Subcutaneous abdominal adipose tissue (tissue), 5 donors: ENCODE data around the gene PLEKHG4.
A peak's percentile ranks its signal among the peaks of the same experiment; 100 is the strongest.

Experiments used
- H3K27ac ChIP-seq: one replicate; pipeline ENCODE4 v1.7.0; 2013; ENCODE audit warnings: low read depth, mild to moderate bottlenecking, inconsistent platforms, low read length, moderate library complexity
- H3K27me3 ChIP-seq, 5 donors: one replicate each; pipeline ENCODE4 v1.7.0; 2013; ENCODE audit warnings: low read length in 5 of 5, inconsistent platforms in 1 of 5; ENCODE audit not compliant: control insufficient read depth in 5 of 5, insufficient read depth in 4 of 5
- H3K36me3 ChIP-seq, 5 donors: one replicate each; pipeline ENCODE4 v1.7.0; 2013; ENCODE audit warnings: low read length in 5 of 5; ENCODE audit not compliant: control insufficient read depth in 5 of 5, insufficient read depth in 5 of 5
- H3K4me1 ChIP-seq, 5 donors: one replicate each; pipeline ENCODE4 v1.7.0; 2013; ENCODE audit warnings: low read length in 5 of 5, mild to moderate bottlenecking in 3 of 5, moderate library complexity in 1 of 5; ENCODE audit not compliant: control insufficient read depth in 5 of 5, insufficient read depth in 5 of 5
- H3K4me3 ChIP-seq, 5 donors: one replicate each; pipeline ENCODE4 v1.7.0; 2013; ENCODE audit warnings: low read length in 5 of 5, low read depth in 1 of 5
- H3K9ac ChIP-seq, 5 donors: one replicate each; pipeline ENCODE4 v1.7.0; 2013; ENCODE audit warnings: low read length in 5 of 5, mild to moderate bottlenecking in 4 of 5, moderate library complexity in 3 of 5
- H3K9me3 ChIP-seq, 5 donors: one replicate each; pipeline ENCODE4 v1.7.0; 2013; ENCODE audit warnings: low read length in 5 of 5; ENCODE audit not compliant: control insufficient read depth in 5 of 5
- donor health status: healthy.
- donor health status: healthy.
- donor health status: healthy.
- donor health status: healthy.
- donor health status: healthy.

The PLEKHG4 gene

DNA sequence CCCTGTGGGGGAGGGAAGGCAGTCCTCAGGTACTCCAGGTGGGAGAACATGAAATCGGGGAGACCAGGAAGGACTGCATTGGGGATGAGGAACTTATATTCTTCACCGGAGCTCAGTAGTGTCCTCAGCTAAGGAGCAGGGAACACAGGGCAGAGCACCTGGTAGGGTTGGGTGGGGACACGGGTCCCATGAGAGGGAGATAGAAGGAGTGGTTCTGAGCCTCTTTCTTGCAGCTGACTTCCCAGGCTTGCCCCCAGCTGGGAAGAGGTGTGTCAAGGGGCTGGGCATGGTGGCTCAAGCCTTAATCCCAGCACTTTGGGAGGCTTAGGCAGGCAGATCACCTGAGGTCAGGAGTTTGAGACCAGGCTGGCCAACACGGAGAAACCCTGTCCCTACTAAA, 34.1 kb upstream of the PLEKHG4 start:
- Histone ChIP-seq H3K27me3 (peaks cover 0 to 8% (median 0%) of the 10 kb centered on the region in 5 donors), H3K4me3 (peak overlapping the region; percentile 79 to 91 (median 85)), H3K27ac (peak overlapping the region; percentile 97), H3K9ac (peak overlapping the region in 4 of 5 donors; percentile 48 to 83 (median 50)), H3K36me3 (peaks cover 0 to 2% (median 0%) of the 10 kb centered on the region in 5 donors), H3K9me3 (no peaks in the 10 kb centered on the region), H3K4me1 (peaks cover 37 to 89% (median 86%) of the 10 kb centered on the region in 5 donors)

GRCh38 chr16:67245674-67246080, 33.7 kb upstream of the PLEKHG4 start:
- peak overlapping the region; percentile 97 for H3K27ac ChIP-seq
- peak overlapping the region; percentile 79 to 91 (median 85) for H3K4me3 ChIP-seq
- peak overlapping the region; percentile 26 to 83 (median 81) for H3K9ac ChIP-seq

DNA sequence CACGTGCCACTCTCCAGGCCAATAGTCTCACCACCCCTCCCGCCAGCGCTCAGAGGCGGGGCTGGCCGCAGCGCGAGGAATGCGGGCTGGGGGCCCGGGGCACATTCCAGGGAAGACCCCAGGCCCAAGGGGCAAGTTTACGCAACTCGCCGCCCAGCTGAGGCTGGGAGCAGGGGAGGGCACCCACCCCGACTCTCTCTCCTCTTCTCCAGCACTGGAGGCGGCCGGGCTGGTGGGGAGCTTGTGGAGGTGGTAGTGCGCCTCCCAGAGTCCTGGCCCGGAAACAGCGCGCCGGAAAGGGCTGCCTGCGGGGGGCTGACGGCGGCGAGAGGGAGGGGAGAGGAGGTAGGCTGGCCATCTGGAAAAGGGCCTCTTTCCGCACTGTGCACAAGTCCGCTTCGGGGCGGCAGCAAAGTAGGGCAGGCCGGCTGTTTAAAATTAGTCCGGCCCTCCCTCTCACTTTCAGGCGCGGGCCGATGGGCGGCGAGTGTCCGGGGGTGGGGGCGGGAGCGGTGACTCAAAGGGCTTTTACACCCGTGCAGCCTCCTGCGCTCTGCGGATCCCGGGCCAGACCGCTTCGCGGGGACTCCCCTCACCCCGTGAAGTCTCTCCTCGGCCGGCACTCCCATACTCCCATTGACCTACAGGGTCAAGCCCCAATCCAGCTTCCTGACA, 33.1 kb upstream of the PLEKHG4 start:
- Histone ChIP-seq H3K9ac (peak overlapping the region; percentile 48 to 83 (median 81)), H3K9me3 (no peaks in the 10 kb centered on the region), H3K36me3 (no peaks in the 10 kb centered on the region), H3K27me3 (peaks cover 0 to 8% (median 0%) of the 10 kb centered on the region in 5 donors), H3K4me3 (peak overlapping the region; percentile 79 to 91 (median 85)), H3K4me1 (peaks cover 30 to 79% (median 77%) of the 10 kb centered on the region in 5 donors), H3K27ac (peak overlapping the region; percentile 97)

More at GRCh38 chr16:67245674-67246080, 33.7 kb upstream of the PLEKHG4 start:
- Histone ChIP-seq H3K9me3 (no peaks in the 10 kb centered on the region), H3K36me3 (peaks cover 0 to 1% (median 0%) of the 10 kb centered on the region in 5 donors), H3K27me3 (peaks cover 0 to 8% (median 0%) of the 10 kb centered on the region in 5 donors), H3K4me1 (peaks cover 33 to 84% (median 81%) of the 10 kb centered on the region in 5 donors)

DNA sequence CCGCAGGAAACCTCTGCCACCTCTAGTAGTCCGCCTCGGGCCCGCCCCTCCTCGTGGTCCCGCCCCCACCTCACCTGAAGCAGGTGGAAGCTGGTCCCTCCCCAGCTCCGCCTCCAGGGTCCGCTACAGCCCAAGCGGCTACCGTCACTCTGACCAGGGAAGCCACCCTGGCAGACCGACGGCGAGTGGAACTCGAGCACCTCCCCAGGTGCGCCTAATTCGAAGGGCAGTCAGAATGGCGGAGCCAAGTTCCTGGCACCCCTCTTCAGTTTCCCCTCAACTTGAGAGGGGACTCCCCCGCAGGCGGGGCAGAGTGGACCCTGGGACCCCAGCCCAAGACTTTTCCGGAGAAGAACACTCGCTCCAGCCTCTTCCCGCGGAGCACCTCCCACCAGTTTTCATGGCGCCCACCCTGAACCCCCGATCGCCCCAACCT, 32.6 kb upstream of the PLEKHG4 start:
- no peaks in the 10 kb centered on the region for H3K36me3 ChIP-seq
- H3K4me3 ChIP-seq, result peak overlapping the region; percentile 62 to 91 (median 85)
- peaks cover 28 to 73% (median 71%) of the 10 kb centered on the region in 5 donors for H3K4me1 ChIP-seq
- H3K27ac ChIP-seq, result peak overlapping the region; percentile 97
- peak overlapping the region; percentile 48 to 83 (median 81) for H3K9ac ChIP-seq
- no peaks in the 10 kb centered on the region for H3K9me3 ChIP-seq
- peaks cover 0 to 8% (median 0%) of the 10 kb centered on the region in 5 donors for H3K27me3 ChIP-seq

DNA sequence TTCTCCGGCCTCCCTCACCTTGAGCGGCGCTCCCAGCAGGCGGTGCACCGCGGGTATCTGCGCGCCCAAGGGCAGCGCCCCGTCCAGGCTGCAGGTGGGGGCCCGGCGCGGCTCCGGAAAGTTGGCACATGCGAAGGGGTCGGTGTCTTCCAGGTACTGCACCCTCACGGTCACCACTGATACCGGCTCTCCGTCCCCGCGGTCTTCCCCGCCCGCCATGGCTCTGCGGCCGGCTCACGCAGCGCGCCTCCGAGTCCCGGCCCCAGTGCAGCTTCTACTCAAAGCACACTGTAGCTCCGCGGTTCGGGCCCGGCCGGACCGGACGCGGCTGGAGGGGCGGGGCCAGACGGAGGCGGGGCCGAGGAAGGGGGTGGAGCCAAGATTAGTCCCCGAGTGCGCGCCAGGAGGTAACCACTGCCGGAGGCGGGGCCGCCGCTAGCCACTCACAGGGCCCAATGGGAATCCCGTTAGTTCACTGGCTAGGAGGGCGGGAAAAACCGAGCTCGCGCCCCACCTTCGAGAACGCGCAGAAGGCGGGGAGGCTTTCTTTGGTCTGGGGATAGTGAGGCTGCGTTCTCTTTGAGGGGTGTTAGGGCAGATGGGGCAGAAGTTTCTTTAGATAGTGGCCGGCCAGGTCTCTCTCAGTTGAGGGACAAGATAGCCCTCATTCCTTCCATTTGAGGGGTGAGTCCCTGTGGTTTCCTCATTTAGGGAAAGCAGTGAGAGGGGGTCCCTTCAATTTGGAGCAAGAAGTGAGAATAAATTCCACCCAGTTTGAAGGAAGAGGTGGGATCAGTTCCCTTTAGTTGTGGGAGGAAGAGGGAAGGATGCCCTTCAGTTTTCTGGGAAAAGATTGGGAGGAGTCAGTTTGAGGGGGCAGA, 31.9 kb upstream of the PLEKHG4 start, which contains the start of gene FHOD1:
TSS of gene FHOD1 (minus strand) at position 290 of the 881 bp plus-strand sequence. CDS start at position 219, 71 bp downstream.
- no peaks in the 10 kb centered on the region for H3K36me3 ChIP-seq
- peak within 1 kb of the TSS; percentile 66 to 91 (median 85) for H3K4me3 ChIP-seq
- H3K4me1 ChIP-seq, result peaks cover 25 to 68% (median 66%) of the 10 kb centered on the region in 5 donors
- H3K27me3 ChIP-seq, result peaks cover 0 to 8% (median 0%) of the 10 kb centered on the region in 5 donors
- H3K9me3 ChIP-seq, result no peaks in the 10 kb centered on the region
- H3K9ac ChIP-seq, result peak within 1 kb of the TSS; percentile 48 to 83 (median 81)
- peak within 1 kb of the TSS; percentile 97 for H3K27ac ChIP-seq

- Histone ChIP-seq H3K27ac (no peak overlapping the region), H3K27me3 (peaks cover 0 to 8% (median 0%) of the 10 kb centered on the region in 5 donors), H3K4me3 (peak overlapping the region; percentile 29 to 91 (median 55)), H3K36me3 (no peaks in the 10 kb centered on the region), H3K9ac (peak overlapping the region in 4 of 5 donors; percentile 16 to 62 (median 40)), H3K9me3 (no peaks in the 10 kb centered on the region), H3K4me1 (peaks cover 26 to 68% (median 68%) of the 10 kb centered on the region in 5 donors)
Measured at GRCh38 chr16:67248073-67248400, 31.3 kb upstream of the PLEKHG4 start.

GRCh38 chr16:67248401-67249177, 30.7 kb upstream of the PLEKHG4 start, which contains the start of gene SLC9A5:
Gene SLC9A5 (plus strand): TSS chr16:67248979. CDS start chr16:67249015, 36 bp downstream.
- H3K27me3 ChIP-seq, result peaks cover 0 to 8% (median 0%) of the 10 kb centered on the region in 5 donors
- H3K4me3 ChIP-seq, result peak within 1 kb of the TSS; percentile 29 to 91 (median 55)
- H3K27ac ChIP-seq, result no peak within 1 kb of the TSS
- H3K9ac ChIP-seq, result peak within 1 kb of the TSS in 4 of 5 donors; percentile 16 to 62 (median 40)
- H3K9me3 ChIP-seq, result no peaks in the 10 kb centered on the region
- no peaks in the 10 kb centered on the region for H3K36me3 ChIP-seq
- H3K4me1 ChIP-seq, result peaks cover 24 to 67% (median 62%) of the 10 kb centered on the region in 5 donors

DNA sequence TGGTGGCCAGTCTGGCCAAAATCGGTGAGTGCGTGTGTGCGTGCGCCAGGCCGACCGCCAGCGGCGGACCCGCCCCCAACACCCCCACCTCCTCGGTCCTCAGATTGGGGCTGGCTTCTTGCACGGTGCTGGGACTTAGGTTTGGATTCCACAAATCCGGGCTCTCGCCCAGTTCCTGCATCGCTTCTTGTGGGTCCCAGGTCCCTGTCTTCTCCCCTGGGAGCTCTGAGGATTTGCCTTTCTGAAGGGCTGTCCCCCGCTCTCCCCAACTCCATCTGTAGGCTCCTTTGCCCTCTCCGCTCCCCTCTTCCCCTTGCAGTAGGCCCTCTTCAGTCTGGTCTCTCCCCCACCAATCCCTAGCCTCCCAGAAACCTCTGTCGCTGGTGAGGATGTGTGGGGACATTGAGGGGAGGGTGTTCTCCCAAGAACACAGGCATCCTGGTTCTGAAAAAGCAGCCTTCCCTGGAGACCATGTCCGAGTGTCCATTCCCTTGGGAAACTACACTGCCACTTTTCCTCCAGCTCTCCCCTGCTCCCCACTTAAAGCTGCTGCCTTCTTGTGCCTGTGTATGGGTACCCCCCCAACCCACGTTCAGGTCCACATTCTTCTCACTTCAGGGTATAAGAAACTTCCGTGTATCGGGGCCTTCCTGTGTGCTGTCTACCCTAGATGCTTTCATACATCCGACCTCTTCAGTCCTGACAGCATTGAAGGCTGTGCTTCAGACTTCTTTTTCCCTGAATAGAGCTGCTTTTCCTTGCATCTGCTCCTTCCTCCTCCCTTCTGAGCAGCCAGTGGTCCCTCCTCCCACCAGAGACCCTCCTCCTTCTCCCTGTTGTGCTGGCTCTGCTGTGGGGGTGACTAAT, 29.9 kb upstream of the PLEKHG4 start:
- H3K9ac ChIP-seq, result peak overlapping the region in 1 of 5 donors; percentile 53
- peaks cover 17 to 60% (median 54%) of the 10 kb centered on the region in 5 donors for H3K4me1 ChIP-seq
- H3K9me3 ChIP-seq, result no peaks in the 10 kb centered on the region
- no peak overlapping the region for H3K27ac ChIP-seq
- H3K27me3 ChIP-seq, result peaks cover 0 to 8% (median 0%) of the 10 kb centered on the region in 5 donors
- H3K36me3 ChIP-seq, result no peaks in the 10 kb centered on the region
- H3K4me3 ChIP-seq, result peak overlapping the region in 4 of 5 donors; percentile 29 to 91 (median 55)
